NB4 (cell line): ENCODE data around the gene TMEM106C.
"Not testable (repeated sequence)": the region's sequence is repeated elsewhere in the genome, so short reads cannot be mapped to it uniquely, and the experiment has no call there.

Experiments used
- DNase-seq: peaks from one replicate; pipeline ENCODE4 v3.0.0; 2010; ENCODE audit warnings: low read depth
- H3K4me3 ChIP-seq: one replicate; pipeline ENCODE4 v1.5.1; 2011; ENCODE audit warnings: mild to moderate bottlenecking, low read depth, low read length, moderate library complexity
- CTCF ChIP-seq: IDR thresholded peaks from one replicate; pipeline ENCODE4 v1.5.1; 2012; ENCODE audit warnings: low read depth, low read length
- MAX ChIP-seq: IDR thresholded peaks from 2 replicates; pipeline ENCODE4 v1.6.1; 2011; ENCODE audit warnings: low read depth, low read length
- MYC ChIP-seq: IDR thresholded peaks from 2 replicates; pipeline ENCODE4 v1.6.1; 2011; ENCODE audit warnings: low read depth, low read length
- POLR2A ChIP-seq: IDR thresholded peaks from 2 replicates; pipeline ENCODE4 v1.6.1; 2011; ENCODE audit warnings: mild to moderate bottlenecking; ENCODE audit not compliant: insufficient read length; ENCODE audit errors: extremely low read depth

The TMEM106C gene

GRCh38 chr12:47954058-47954457 is 9.3 kb upstream of the TMEM106C start:
- no peak for DNase-seq
- H3K4me3 ChIP-seq: no peak overlapping the region
- TF ChIP-seq MAX (no peak), MYC (no peak), CTCF (no peak)

- no peak for TF ChIP-seq CTCF
- no peak for TF ChIP-seq POLR2A
- no peak for TF ChIP-seq MAX
- TF ChIP-seq MYC: no peak
- no peak for DNase-seq
- no peak overlapping the region for H3K4me3 ChIP-seq
Observed at GRCh38 chr12:47954467-47955045, 8.8 kb upstream of the TMEM106C start.

GRCh38 chr12:47955059-47955458 is 8.3 kb upstream of the TMEM106C start:
- no peak for DNase-seq
- TF ChIP-seq MYC (no peak), POLR2A (no peak), CTCF (no peak), MAX (no peak)
- no peak overlapping the region for H3K4me3 ChIP-seq

- DNase-seq, H3K4me3 ChIP-seq: not testable (repeated sequence)
Observed at GRCh38 chr12:47957671-47958070, 5.7 kb upstream of the TMEM106C start.

- no peak for TF ChIP-seq MYC
- no peak for TF ChIP-seq MAX
- TF ChIP-seq CTCF: no peak
- TF ChIP-seq POLR2A: no peak
- DNase-seq: no peak
- no peak overlapping the region for H3K4me3 ChIP-seq
Observed at GRCh38 chr12:47962198-47962597, 1.2 kb upstream of the TMEM106C start.

- peak; percentile 26 for DNase-seq
- TF ChIP-seq MAX: no peak
- TF ChIP-seq POLR2A: no peak
- TF ChIP-seq MYC: no peak
- TF ChIP-seq CTCF: no peak
Observed at GRCh38 chr12:47964106-47964728, 821 bp downstream of the TMEM106C start.

More at GRCh38 chr12:47964106-47964728, 821 bp downstream of the TMEM106C start:
- H3K4me3 ChIP-seq: peak overlapping the region; percentile 79
